NB4 (cell line): ENCODE results near the gene SORL1-AS1.

ENCODE experiments used
- DNase-seq: peaks from one replicate; pipeline ENCODE4 v3.0.0; 2010; ENCODE audit warnings: low read depth
- H3K4me3 ChIP-seq: one replicate; pipeline ENCODE4 v1.5.1; 2011; ENCODE audit warnings: mild to moderate bottlenecking, low read depth, low read length, moderate library complexity
- MYC ChIP-seq: IDR thresholded peaks from 2 replicates; pipeline ENCODE4 v1.6.1; 2011; ENCODE audit warnings: low read depth, low read length
- POLR2A ChIP-seq: IDR thresholded peaks from 2 replicates; pipeline ENCODE4 v1.6.1; 2011; ENCODE audit warnings: mild to moderate bottlenecking; ENCODE audit not compliant: insufficient read length; ENCODE audit errors: extremely low read depth
- TF ChIP-seq, protein P1 (sequence below): IDR thresholded peaks from one replicate; pipeline ENCODE4 v1.5.1; 2012; ENCODE audit warnings: low read depth, low read length
- TF ChIP-seq, protein P2 (sequence below): IDR thresholded peaks from 2 replicates; pipeline ENCODE4 v1.6.1; 2011; ENCODE audit warnings: low read depth, low read length

Gene SORL1-AS1

DNA sequence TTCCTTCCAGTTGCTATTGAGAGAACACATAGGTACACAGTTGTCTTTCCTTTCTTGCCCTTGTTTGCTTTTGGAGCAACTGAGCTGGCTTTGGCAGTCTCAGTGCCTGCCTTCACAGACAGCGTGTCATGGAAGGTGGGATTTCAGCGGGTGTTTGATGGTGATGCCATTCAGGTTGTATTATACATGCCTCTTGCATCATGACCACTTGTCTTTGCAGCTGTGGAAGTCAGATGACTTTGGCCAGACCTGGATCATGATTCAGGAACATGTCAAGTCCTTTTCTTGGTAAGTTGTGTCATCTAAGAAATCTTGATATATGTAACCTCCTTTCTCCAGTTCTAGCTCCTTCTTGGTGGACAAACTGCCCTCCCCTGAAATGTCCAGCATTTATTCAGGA, 37.1 kb upstream of the SORL1-AS1 start:
- no peak for TF ChIP-seq POLR2A
- TF ChIP-seq, protein P1, sequence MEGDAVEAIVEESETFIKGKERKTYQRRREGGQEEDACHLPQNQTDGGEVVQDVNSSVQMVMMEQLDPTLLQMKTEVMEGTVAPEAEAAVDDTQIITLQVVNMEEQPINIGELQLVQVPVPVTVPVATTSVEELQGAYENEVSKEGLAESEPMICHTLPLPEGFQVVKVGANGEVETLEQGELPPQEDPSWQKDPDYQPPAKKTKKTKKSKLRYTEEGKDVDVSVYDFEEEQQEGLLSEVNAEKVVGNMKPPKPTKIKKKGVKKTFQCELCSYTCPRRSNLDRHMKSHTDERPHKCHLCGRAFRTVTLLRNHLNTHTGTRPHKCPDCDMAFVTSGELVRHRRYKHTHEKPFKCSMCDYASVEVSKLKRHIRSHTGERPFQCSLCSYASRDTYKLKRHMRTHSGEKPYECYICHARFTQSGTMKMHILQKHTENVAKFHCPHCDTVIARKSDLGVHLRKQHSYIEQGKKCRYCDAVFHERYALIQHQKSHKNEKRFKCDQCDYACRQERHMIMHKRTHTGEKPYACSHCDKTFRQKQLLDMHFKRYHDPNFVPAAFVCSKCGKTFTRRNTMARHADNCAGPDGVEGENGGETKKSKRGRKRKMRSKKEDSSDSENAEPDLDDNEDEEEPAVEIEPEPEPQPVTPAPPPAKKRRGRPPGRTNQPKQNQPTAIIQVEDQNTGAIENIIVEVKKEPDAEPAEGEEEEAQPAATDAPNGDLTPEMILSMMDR, result no peak
- TF ChIP-seq, protein P2, sequence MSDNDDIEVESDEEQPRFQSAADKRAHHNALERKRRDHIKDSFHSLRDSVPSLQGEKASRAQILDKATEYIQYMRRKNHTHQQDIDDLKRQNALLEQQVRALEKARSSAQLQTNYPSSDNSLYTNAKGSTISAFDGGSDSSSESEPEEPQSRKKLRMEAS, result no peak
- TF ChIP-seq MYC, result no peak
- no peak overlapping the region for H3K4me3 ChIP-seq
- no peak for DNase-seq

DNA sequence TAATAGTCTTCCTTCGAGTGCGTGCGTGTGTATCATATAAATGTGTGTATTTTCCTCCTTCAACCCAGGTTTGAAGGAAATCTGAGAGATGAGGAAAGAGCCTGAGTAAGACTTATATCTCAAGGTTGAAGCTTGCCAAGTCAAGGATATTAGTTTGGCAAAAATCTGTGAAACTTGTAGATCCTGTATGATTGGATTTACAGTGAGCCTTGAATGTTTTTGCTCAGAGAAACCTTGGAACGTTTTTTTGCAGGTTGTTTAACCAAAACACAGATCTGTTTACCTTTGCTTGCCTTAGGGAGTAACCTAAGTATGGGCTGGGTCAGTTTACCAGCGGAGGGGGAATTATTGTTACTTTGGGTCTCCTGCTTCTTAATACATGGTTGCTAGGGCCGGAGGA, 35.9 kb upstream of the SORL1-AS1 start:
- no peak for DNase-seq

DNA sequence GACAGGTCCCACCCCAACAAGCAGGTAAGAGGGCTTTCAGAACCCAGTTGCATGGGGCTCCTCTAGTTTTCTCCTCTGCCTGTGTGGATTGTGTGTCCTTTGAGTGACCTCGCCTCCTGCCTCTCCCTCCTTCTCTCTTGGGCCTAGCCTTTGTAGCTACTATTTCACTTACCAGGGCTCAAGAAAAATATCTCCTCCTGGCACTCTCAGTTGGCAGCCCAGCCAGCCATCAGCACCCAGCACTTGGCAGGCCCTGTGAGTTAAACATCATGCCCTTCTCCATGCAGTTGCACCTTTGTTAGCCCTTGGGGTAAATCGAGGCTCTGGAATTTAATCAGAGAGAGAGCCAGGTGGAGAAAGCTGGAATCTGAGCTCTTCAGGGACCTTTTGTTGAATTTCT, 35.4 kb upstream of the SORL1-AS1 start:
- TF ChIP-seq, protein P1, result no peak
- no peak for TF ChIP-seq POLR2A
- no peak for TF ChIP-seq MYC
- TF ChIP-seq, protein P2, result no peak
- H3K4me3 ChIP-seq, result no peak overlapping the region
- DNase-seq, result no peak

More for the DNA sequence above, 35.9 kb upstream of the SORL1-AS1 start:
- TF ChIP-seq, protein P1, result no peak
- TF ChIP-seq, protein P2, result no peak
- TF ChIP-seq POLR2A (no peak), MYC (no peak)
- no peak overlapping the region for H3K4me3 ChIP-seq

DNA sequence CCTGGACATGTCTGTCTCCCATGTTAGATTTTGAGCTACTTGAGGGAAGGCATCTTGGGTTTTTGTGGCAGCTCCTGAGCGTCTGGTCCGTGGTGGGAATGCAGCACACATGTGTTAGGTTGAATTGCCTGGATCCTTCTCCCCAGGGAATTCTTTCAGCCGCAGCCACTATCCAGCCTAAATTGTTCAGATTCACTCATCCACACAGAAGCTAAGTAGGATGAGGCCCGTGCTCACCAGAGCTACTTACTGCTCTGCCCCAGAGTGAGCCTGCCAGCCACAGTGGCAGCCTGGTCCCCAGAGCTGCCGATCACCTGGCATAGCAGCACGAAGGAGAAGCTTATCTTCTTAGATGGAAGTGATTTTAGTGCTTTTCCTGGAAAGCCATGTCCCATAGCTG, 34.4 kb upstream of the SORL1-AS1 start:
- DNase-seq, result no peak
- TF ChIP-seq, protein P1, result no peak
- no peak overlapping the region for H3K4me3 ChIP-seq

DNA sequence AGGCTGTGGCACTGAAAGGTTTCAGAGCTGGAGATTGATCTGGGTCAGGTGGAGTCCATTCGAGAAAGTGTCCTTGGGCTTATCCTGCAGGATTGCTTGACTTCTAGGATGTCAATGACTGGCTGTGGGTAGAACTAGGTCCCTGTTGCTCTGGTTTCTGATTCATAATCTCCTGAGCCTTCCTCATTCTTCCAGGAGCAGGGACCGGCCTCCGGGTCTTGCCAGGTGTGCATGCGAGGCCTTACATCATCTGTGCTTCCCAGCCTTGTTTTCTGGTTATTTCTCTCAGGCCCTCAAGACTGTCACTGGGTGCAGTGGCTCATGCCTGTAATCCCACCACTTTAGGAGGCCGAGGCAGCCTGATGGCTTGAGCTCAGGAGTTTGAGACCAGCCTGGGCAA, 33.3 kb upstream of the SORL1-AS1 start:
- DNase-seq, result no peak
- H3K4me3 ChIP-seq, result no peak overlapping the region
- TF ChIP-seq, protein P2, result no peak
- TF ChIP-seq MYC (no peak), POLR2A (no peak)
- TF ChIP-seq, protein P1, result no peak

DNA sequence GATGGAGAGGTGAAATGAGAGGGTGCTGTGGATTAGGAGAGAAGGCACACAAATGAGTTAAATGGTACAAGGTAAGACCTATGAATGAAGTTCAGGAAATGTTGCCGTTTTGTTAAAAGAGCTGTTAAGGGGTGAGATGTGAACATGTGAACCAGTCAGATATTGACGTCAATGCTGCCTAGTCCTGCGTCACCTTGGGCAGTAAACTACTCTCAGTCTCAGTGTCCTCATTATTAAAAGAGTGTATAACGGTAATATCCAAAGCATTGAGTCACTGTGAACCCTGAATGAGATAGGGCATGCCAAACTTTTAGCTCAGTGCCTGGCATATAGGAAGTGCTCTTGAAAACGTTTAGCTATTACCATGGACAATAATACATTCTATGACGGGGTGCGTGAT, 32.4 kb upstream of the SORL1-AS1 start:
- no peak overlapping the region for H3K4me3 ChIP-seq
- TF ChIP-seq, protein P1, result no peak
- TF ChIP-seq MYC (no peak), POLR2A (no peak)
- TF ChIP-seq, protein P2, result no peak
- no peak for DNase-seq
